Measurements from ENCODE around the gene RECQL5.

GRCh38 chr17:75628425-75628824 lies 38.5 kb downstream of the RECQL5 start:
- TF ChIP-seq POLR2AphosphoS5 (IDR thresholded peaks at IDR 0.05; ENCODE audit: low read depth, low read length) (no peak), POLR2A (IDR thresholded peaks at IDR 0.05; ENCODE audit: low read depth, low read length) (no peak), TAF1 (IDR thresholded peaks at IDR 0.05; ENCODE audit: low read depth, low read length) (no peak), PAX5 (IDR thresholded peaks at IDR 0.05; ENCODE audit: insufficient read depth, low read length, severe bottlenecking) (no peak)

Data from GM12891 (cell line).